ENCODE data around the gene SLC25A48.

SLC25A48 gene

DNA sequence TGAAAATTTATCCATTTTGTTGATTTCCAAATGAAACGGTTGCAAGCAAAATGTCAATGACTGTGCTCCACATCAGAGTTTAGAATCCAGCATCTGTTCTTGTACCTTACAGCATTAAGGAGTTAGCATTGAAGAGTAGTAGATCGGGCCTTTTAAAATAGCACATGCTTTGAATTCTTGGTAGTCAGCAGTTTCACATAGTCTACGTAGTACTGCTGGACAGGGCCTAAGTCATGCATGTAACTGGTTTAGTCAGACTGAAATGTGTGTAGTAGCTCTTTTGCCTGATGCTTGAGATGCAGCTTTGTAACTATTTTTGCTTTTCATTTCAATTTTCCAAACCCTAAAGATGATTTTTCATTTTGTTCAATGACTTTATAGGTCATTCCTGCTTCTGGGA lies 100.5 kb downstream of the SLC25A48 start:
- DNase-seq: no peak

- DNase-seq: no peak
Observed at GRCh38 chr5:135937245-135937911, 102.9 kb downstream of the SLC25A48 start.

All from activated effector memory CD4-positive, alpha-beta T cell treated with Interleukin-2 at 50 U/mL for 16 hours (primary cell).